Measurements from ENCODE around the gene GPR137C. TPM values are rescaled to one million over a fixed set of nuclear protein-coding genes. Genes with fewer than 3 reads are reported as not detected.

The GPR137C gene
- total RNA-seq, 1 experiment from 2014 or later: 1.2 TPM

GRCh38 chr14:52583544-52583943 is 30.9 kb downstream of the GPR137C start:
- TF ChIP-seq CTCF (conservative IDR thresholded peaks at IDR 0.05) (no peak), EZH2 (IDR thresholded peaks at IDR 0.05; ENCODE audit: low read depth) (no peak)
- CTCF ChIA-PET: no interaction called here
- intact Hi-C loops (cut with micrococcal nuclease; ENCODE audit: unreplicated experiment): no loop called here
- no peaks in the 10 kb centered on the region for H3K9me2 ChIP-seq (ENCODE audit: insufficient read depth)
- DNase-seq: no peak
- no peaks in the 10 kb centered on the region for H3K27me3 ChIP-seq (ENCODE audit: insufficient read depth, low read depth)
- H3K4me2 ChIP-seq: no peak overlapping the region
- H3K4me1 ChIP-seq (replicated peaks; ENCODE audit: insufficient read depth): peaks cover 7% of the 10 kb centered on the region; the same call in 1 of the 2 replicates
- no peaks in the 10 kb centered on the region for H3K9me3 ChIP-seq (ENCODE audit: insufficient read depth, low read depth)
- H3F3A ChIP-seq (ENCODE audit: insufficient read depth, low read depth): no peaks in the 10 kb centered on the region
- no peaks in the 10 kb centered on the region for H3K36me3 ChIP-seq (ENCODE audit: low read depth)
- no peak overlapping the region for H2AFZ ChIP-seq
- H3K4me3 ChIP-seq: no peak overlapping the region
- POLR2A ChIA-PET (ENCODE audit: unreplicated experiment): no interaction called here
- no peaks in the 10 kb centered on the region for H4K20me1 ChIP-seq (ENCODE audit: insufficient read depth)
- 0 out of 2 replicates have a peak overlapping the region, but pooled peaks have one; percentile 14 for H3K27ac ChIP-seq
- no TSS peak for BruUV-seq (replicated peaks)
- no peaks in the 10 kb centered on the region for H3K79me2 ChIP-seq (ENCODE audit: low read depth)

GRCh38 chr14:52589646-52590045 is 37.0 kb downstream of the GPR137C start:
- Histone ChIP-seq H3K4me1 (replicated peaks; ENCODE audit: insufficient read depth) (no peaks in the 10 kb centered on the region), H3K79me2 (ENCODE audit: low read depth) (no peaks in the 10 kb centered on the region), H3K9me3 (ENCODE audit: insufficient read depth, low read depth) (no peaks in the 10 kb centered on the region), H3F3A (ENCODE audit: insufficient read depth, low read depth) (no peaks in the 10 kb centered on the region), H3K36me3 (ENCODE audit: low read depth) (no peaks in the 10 kb centered on the region), H3K4me3 (no peak overlapping the region), H3K27ac (no peak overlapping the region), H3K9me2 (ENCODE audit: insufficient read depth) (no peaks in the 10 kb centered on the region), H2AFZ (no peak overlapping the region), H4K20me1 (ENCODE audit: insufficient read depth) (no peaks in the 10 kb centered on the region), H3K4me2 (no peak overlapping the region), H3K27me3 (ENCODE audit: insufficient read depth, low read depth) (no peaks in the 10 kb centered on the region)
- intact Hi-C loops (cut with micrococcal nuclease; ENCODE audit: unreplicated experiment): no loop called here
- DNase-seq: no peak
- ChIA-PET CTCF (no interaction called here), POLR2A (ENCODE audit: unreplicated experiment) (interaction anchor here (0.6 kb wide), 2 partner anchors 33 to 158 kb away, joined by 5 to 6 read pairs; no protein-coding TSS in a partner anchor)
- TF ChIP-seq EZH2 (IDR thresholded peaks at IDR 0.05; ENCODE audit: low read depth) (no peak), CTCF (conservative IDR thresholded peaks at IDR 0.05) (no peak)
- no TSS peak for BruUV-seq (replicated peaks)

GRCh38 chr14:52590318-52590717 is 37.7 kb downstream of the GPR137C start:
- POLR2A ChIA-PET (ENCODE audit: unreplicated experiment): interaction anchor here (0.6 kb wide), 2 partner anchors 32 to 158 kb away, joined by 5 to 6 read pairs; no protein-coding TSS in a partner anchor
- H3K9me2 ChIP-seq (ENCODE audit: insufficient read depth): no peaks in the 10 kb centered on the region
- H3K4me2 ChIP-seq: no peak overlapping the region
- no peaks in the 10 kb centered on the region for H3K27me3 ChIP-seq (ENCODE audit: insufficient read depth, low read depth)
- no peak for DNase-seq
- H3K4me3 ChIP-seq: no peak overlapping the region
- H3K79me2 ChIP-seq (ENCODE audit: low read depth): no peaks in the 10 kb centered on the region
- intact Hi-C loops (cut with micrococcal nuclease; ENCODE audit: unreplicated experiment): no loop called here
- no peaks in the 10 kb centered on the region for H3K9me3 ChIP-seq (ENCODE audit: insufficient read depth, low read depth)
- no peak overlapping the region for H2AFZ ChIP-seq
- no peak overlapping the region for H3K27ac ChIP-seq
- no peaks in the 10 kb centered on the region for H3F3A ChIP-seq (ENCODE audit: insufficient read depth, low read depth)
- no TSS peak for BruUV-seq (replicated peaks)
- TF ChIP-seq CTCF (conservative IDR thresholded peaks at IDR 0.05) (no peak), EZH2 (IDR thresholded peaks at IDR 0.05; ENCODE audit: low read depth) (no peak)
- no peaks in the 10 kb centered on the region for H3K4me1 ChIP-seq (replicated peaks; ENCODE audit: insufficient read depth)
- no peaks in the 10 kb centered on the region for H3K36me3 ChIP-seq (ENCODE audit: low read depth)
- CTCF ChIA-PET: no interaction called here
- H4K20me1 ChIP-seq (ENCODE audit: insufficient read depth): no peaks in the 10 kb centered on the region

Data from PC-9 (cell line).